ENCODE data around the gene ANAPC2.

DNA sequence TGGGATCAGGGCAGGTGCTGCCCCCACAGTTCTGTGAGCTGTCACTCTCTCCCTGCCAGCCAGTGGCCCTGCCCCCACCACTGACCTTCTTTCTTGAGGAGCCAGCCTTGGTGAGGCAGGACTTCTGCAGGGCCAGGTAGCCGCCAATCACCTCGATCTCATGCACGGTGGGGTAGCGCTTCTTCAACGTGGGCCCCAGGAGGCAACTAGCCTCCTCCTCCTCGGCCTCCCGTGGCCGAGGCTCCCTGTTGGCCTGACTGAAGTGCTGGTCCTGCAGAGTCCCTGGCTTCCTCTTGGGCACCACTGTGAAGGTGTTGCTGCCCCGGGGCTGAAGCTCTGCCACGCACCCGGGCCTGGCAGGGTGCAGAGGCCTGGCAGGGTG is 10.5 kb upstream of the ANAPC2 start:
- TF ChIP-seq POLR2A (IDR thresholded peaks at IDR 0.05; ENCODE audit: low read length) (no peak), HES2 (IDR thresholded peaks at IDR 0.05) (no peak), CTCF (IDR thresholded peaks at IDR 0.05) (no peak)
